Ectodermal cell (in vitro differentiated cells): ENCODE results near the gene MLXIPL.
A peak's percentile ranks its signal among the peaks of the same experiment; 100 is the strongest.
"Not testable (repeated sequence)": the region's sequence is repeated elsewhere in the genome, so short reads cannot be mapped to it uniquely, and the experiment has no call there.

Experiments used
- H3K27ac ChIP-seq: 2 replicates; pipeline ENCODE4 v1.7.0; 2013; ENCODE audit warnings: mild to moderate bottlenecking, low read depth, low read length; ENCODE audit not compliant: insufficient read depth, poor library complexity, severe bottlenecking
- H3K27me3 ChIP-seq: 2 replicates; pipeline ENCODE4 v1.7.0; 2013; ENCODE audit warnings: mild to moderate bottlenecking, low read length; ENCODE audit not compliant: insufficient read depth, control insufficient read depth, poor library complexity, severe bottlenecking
- H3K36me3 ChIP-seq: one replicate; pipeline ENCODE4 v1.7.0; 2013; ENCODE audit warnings: low read length; ENCODE audit not compliant: control insufficient read depth, insufficient read depth
- H3K4me1 ChIP-seq: one replicate; pipeline ENCODE4 v1.7.0; 2013; ENCODE audit warnings: low read length; ENCODE audit not compliant: control insufficient read depth, insufficient read depth
- H3K4me3 ChIP-seq: 2 replicates; pipeline ENCODE4 v1.7.0; 2013; ENCODE audit warnings: low read depth, low read length, control low read depth; ENCODE audit not compliant: insufficient read depth
- H3K9me3 ChIP-seq: 2 replicates; pipeline ENCODE4 v1.7.0; 2013; ENCODE audit warnings: mild to moderate bottlenecking, low read length, moderate library complexity; ENCODE audit not compliant: control insufficient read depth
- WGBS, 2 experiments: methylation state at CpG; one replicate each; pipeline ENCODE4 v1.1.7; 2013; ENCODE audit warnings: missing lambda C conversion rate in 2 of 2; 5-methylcytosine and 5-hydroxymethylcytosine counted together

Gene MLXIPL

GRCh38 chr7:73581006-73581405 is 43.3 kb downstream of the MLXIPL start:
- H3K4me1 ChIP-seq, H3K9me3 ChIP-seq, H3K27ac ChIP-seq, H3K36me3 ChIP-seq, H3K4me3 ChIP-seq, H3K27me3 ChIP-seq: not testable (repeated sequence)
- 84 to 90% methylated on average over 9 of the region's 9 CpGs for WGBS, 2 experiments

- peak within 1 kb of the TSS; percentile 75 for H3K27ac ChIP-seq
- peaks cover 14% of the 10 kb centered on the region for H3K36me3 ChIP-seq
- 1% methylated on average over 75 of the region's 75 CpGs for WGBS, 2 experiments
- H3K9me3 ChIP-seq: no peaks in the 10 kb centered on the region
- H3K4me1 ChIP-seq: peaks cover 4% of the 10 kb centered on the region
- peaks cover 5% of the 10 kb centered on the region for H3K27me3 ChIP-seq
- peak within 1 kb of the TSS; percentile 99 for H3K4me3 ChIP-seq
Observed at GRCh38 chr7:73578342-73579128, 45.8 kb downstream of the MLXIPL start, which contains the start of gene TBL2. Gene TBL2 (minus strand): TSS chr7:73578579. CDS start chr7:73578549, 30 bp downstream.

- no peaks in the 10 kb centered on the region for H3K9me3 ChIP-seq
- 27 to 28% methylated on average over 32 of the region's 32 CpGs for WGBS, 2 experiments
- H3K36me3 ChIP-seq: peaks cover 21% of the 10 kb centered on the region
- H3K4me3 ChIP-seq: peak overlapping the region; percentile 99
- H3K27ac ChIP-seq: peak overlapping the region; percentile 75
- peaks cover 5% of the 10 kb centered on the region for H3K27me3 ChIP-seq
- H3K4me1 ChIP-seq: peaks cover 4% of the 10 kb centered on the region
Observed at GRCh38 chr7:73577627-73578341, 46.5 kb downstream of the MLXIPL start.

- Histone ChIP-seq H3K4me1 (peaks cover 4% of the 10 kb centered on the region), H3K4me3 (no peak overlapping the region), H3K27me3 (no peaks in the 10 kb centered on the region), H3K36me3 (peaks cover 51% of the 10 kb centered on the region), H3K27ac (no peak overlapping the region), H3K9me3 (no peaks in the 10 kb centered on the region)
- 97% methylated on average over 11 of the region's 11 CpGs for WGBS, 2 experiments
Observed at GRCh38 chr7:73573791-73574190, 50.5 kb downstream of the MLXIPL start.

GRCh38 chr7:73573276-73573675 is 51.0 kb downstream of the MLXIPL start:
- Histone ChIP-seq H3K27me3 (no peaks in the 10 kb centered on the region), H3K4me3 (no peak overlapping the region), H3K36me3 (peaks cover 51% of the 10 kb centered on the region), H3K9me3 (no peaks in the 10 kb centered on the region), H3K4me1 (peaks cover 4% of the 10 kb centered on the region), H3K27ac (no peak overlapping the region)
- 94 to 95% methylated on average over 9 of the region's 9 CpGs for WGBS, 2 experiments

GRCh38 chr7:73572767-73573186 is 51.5 kb downstream of the MLXIPL start:
- H3K36me3 ChIP-seq: peaks cover 51% of the 10 kb centered on the region
- no peaks in the 10 kb centered on the region for H3K27me3 ChIP-seq
- no peak overlapping the region for H3K27ac ChIP-seq
- no peaks in the 10 kb centered on the region for H3K9me3 ChIP-seq
- H3K4me3 ChIP-seq: no peak overlapping the region
- WGBS, 2 experiments: 95 to 96% methylated on average over 6 of the region's 6 CpGs
- H3K4me1 ChIP-seq: peaks cover 4% of the 10 kb centered on the region

- no peak overlapping the region for H3K4me3 ChIP-seq
- no peaks in the 10 kb centered on the region for H3K4me1 ChIP-seq
- H3K9me3 ChIP-seq: no peaks in the 10 kb centered on the region
- H3K36me3 ChIP-seq: peaks cover 51% of the 10 kb centered on the region
- no peak overlapping the region for H3K27ac ChIP-seq
- H3K27me3 ChIP-seq: no peaks in the 10 kb centered on the region
- WGBS, 2 experiments: 96% methylated on average over 10 of the region's 10 CpGs
Observed at GRCh38 chr7:73570977-73571376, 53.3 kb downstream of the MLXIPL start.

- H3K9me3 ChIP-seq: no peaks in the 10 kb centered on the region
- H3K36me3 ChIP-seq: peaks cover 51% of the 10 kb centered on the region
- WGBS, 2 experiments: 95 to 98% methylated on average over 22 of the region's 22 CpGs
- H3K27ac ChIP-seq: no peak overlapping the region
- H3K4me3 ChIP-seq: no peak overlapping the region
- H3K4me1 ChIP-seq: no peaks in the 10 kb centered on the region
- H3K27me3 ChIP-seq: no peaks in the 10 kb centered on the region
Observed at GRCh38 chr7:73570521-73570920, 53.8 kb downstream of the MLXIPL start.

- Histone ChIP-seq H3K4me3 (no peak overlapping the region), H3K27ac (no peak overlapping the region), H3K27me3 (no peaks in the 10 kb centered on the region), H3K4me1 (no peaks in the 10 kb centered on the region), H3K36me3 (peaks cover 43% of the 10 kb centered on the region), H3K9me3 (no peaks in the 10 kb centered on the region)
- WGBS, 2 experiments: 91% methylated on average over 5 of the region's 5 CpGs
Observed at GRCh38 chr7:73569042-73569608, 55.2 kb downstream of the MLXIPL start.
